HS-5 (cell line): Measurements from ENCODE around the gene TMEM212.
"Not testable (repeated sequence)": the region's sequence is repeated elsewhere in the genome, so short reads cannot be mapped to it uniquely, and the experiment has no call there.

Source experiments
- DNase-seq: peaks from one replicate; pipeline ENCODE4 v3.0.0-alpha.2; 2012; ENCODE audit warnings: low read depth

Gene TMEM212

GRCh38 chr3:171892457-171892856, 49.3 kb downstream of the TMEM212 start:
- no peak for DNase-seq

GRCh38 chr3:171895291-171895690, 52.1 kb downstream of the TMEM212 start:
- DNase-seq: no peak

GRCh38 chr3:171895900-171896299, 52.8 kb downstream of the TMEM212 start:
- DNase-seq: no peak

- no peak for DNase-seq
Observed at GRCh38 chr3:171896316-171896715, 53.2 kb downstream of the TMEM212 start.

DNA sequence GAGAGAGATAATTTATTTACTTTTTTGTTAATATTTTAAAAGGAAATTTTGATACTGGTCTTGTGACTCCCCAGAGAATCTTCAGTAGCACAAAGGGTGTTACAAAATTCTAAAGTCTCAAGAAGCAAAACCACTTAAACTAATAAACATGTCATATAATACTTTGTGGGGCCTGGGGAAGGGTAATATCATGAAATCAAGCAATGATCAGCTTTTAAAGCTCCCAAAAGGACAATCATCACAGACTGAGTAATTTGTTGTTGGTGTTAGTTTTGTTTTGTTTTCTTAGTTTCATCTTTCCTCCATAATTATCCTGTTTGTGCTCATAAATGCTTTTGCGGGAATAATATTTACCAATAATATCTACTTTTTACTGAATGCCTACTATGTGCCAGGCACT, 55.0 kb downstream of the TMEM212 start:
- no peak for DNase-seq

DNA sequence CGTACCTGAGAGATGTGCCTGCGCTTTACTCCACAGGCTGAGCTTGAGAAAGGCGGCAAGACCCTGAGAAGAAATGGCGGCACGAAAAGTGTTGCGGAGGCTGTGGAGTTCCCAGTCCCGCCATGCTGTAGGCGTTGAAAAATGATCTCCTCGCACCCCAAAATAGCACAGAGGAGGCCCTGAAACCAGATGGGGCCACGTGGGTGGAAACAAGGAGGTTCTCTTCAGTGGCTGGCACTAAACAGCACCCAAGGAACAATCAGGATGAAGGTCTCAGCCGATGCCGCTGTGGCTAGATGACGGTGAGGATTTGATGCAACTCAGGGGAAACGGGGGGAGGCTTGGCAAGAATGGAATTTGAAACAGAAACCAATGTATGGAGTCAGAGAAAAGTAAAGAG, 57.3 kb downstream of the TMEM212 start:
- DNase-seq: no peak

DNA sequence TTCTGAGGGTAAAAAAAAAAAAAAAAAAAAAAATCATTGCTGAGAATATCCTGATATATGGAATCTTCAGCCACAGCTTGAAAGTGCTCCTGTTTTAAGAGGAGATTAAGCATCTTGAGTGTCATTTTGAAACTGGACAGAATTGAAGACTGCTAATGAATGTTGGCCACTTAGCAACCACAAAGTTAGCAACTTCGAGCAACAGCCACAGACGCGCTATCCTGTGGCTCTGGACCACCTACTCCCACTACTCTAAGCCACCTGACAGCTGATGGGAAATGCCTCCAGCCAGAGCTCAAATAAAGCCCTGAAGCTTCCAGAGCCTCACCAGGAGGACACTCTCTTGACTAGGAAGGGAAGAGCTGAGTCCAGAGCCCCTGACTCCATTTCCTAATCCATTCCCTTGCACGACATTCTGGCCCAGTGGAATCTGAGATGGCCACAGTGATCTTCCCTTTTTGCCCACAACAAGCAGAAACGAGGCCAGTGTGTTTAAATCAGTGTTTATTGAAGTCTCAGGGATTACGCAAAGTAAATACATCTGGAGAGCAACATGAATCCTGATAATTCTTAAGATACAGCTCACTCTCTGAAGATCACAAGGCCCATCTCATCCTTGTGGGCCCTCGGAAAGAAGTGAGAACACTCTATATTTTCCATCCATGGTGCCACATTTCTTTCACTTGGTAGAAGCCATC, 58.6 kb downstream of the TMEM212 start:
- DNase-seq: peak; percentile 2

DNA sequence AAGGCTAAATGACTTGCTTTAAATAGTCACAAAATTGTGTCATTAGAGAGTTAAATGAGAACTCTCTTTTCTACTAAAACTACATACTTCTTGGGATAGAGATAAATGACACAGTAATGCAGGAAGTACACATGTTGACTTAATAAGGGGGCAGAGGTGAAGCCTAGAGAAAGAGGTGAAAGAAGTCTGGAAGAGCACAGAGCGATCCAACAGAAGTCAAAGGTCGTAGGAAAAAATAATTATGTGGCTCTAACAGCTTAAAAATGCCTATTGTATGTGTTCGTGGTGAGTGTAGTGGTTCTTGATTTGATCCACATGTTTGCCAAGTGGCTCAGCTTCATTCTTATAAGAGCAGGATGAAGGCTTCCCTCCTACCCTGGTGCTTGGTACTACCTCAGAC, 61.7 kb downstream of the TMEM212 start:
- peak; percentile 8 for DNase-seq

- not testable (repeated sequence) for DNase-seq
Observed at GRCh38 chr3:171906503-171906902, 63.4 kb downstream of the TMEM212 start.

GRCh38 chr3:171906951-171907676, 64.0 kb downstream of the TMEM212 start:
- DNase-seq: no peak

GRCh38 chr3:171907761-171908160, 64.6 kb downstream of the TMEM212 start:
- DNase-seq: no peak

- DNase-seq: no peak
Observed at GRCh38 chr3:171908731-171909130, 65.6 kb downstream of the TMEM212 start.
